NT2/D1 (cell line): ENCODE data around the gene BCL10.

Source experiments
- DNase-seq: peaks from one replicate; pipeline ENCODE4 v3.0.0-alpha.2; 2011; ENCODE audit warnings: low read depth, low spot score
- H3K27me3 ChIP-seq: 2 replicates; pipeline ENCODE4 v1.6.0; 2011; ENCODE audit warnings: mild to moderate bottlenecking; ENCODE audit not compliant: insufficient read length, insufficient read depth
- H3K36me3 ChIP-seq: 2 replicates; pipeline ENCODE4 v1.6.1; 2011; ENCODE audit warnings: mild to moderate bottlenecking, low read length, mixed read lengths; ENCODE audit not compliant: insufficient read depth, insufficient read length
- H3K4me1 ChIP-seq: 2 replicates; pipeline ENCODE4 v1.5.1; 2011; ENCODE audit not compliant: insufficient read depth, insufficient read length
- H3K4me3 ChIP-seq: 2 replicates; pipeline ENCODE4 v1.5.1; 2011; ENCODE audit warnings: low read depth; ENCODE audit not compliant: insufficient read length
- H3K9ac ChIP-seq: 2 replicates; pipeline ENCODE4 v1.6.0; 2011; ENCODE audit warnings: low read depth; ENCODE audit not compliant: insufficient read length
- H3K9me3 ChIP-seq: 2 replicates; pipeline ENCODE4 v1.5.1; 2011; ENCODE audit warnings: mild to moderate bottlenecking, low read length; ENCODE audit not compliant: insufficient read depth
- SUZ12 ChIP-seq: IDR thresholded peaks from 2 replicates; pipeline ENCODE4 v1.6.1; 2011; ENCODE audit not compliant: insufficient read length, insufficient read depth; ENCODE audit errors: extremely low read depth
- YY1 ChIP-seq: IDR thresholded peaks from 2 replicates; pipeline ENCODE4 v1.6.1; 2011; ENCODE audit not compliant: insufficient read length, insufficient read depth
- ZNF274 ChIP-seq: IDR thresholded peaks from 2 replicates; pipeline ENCODE4 v1.6.1; 2011; ENCODE audit warnings: mild to moderate bottlenecking, low read depth, low read length

The BCL10 gene

DNA sequence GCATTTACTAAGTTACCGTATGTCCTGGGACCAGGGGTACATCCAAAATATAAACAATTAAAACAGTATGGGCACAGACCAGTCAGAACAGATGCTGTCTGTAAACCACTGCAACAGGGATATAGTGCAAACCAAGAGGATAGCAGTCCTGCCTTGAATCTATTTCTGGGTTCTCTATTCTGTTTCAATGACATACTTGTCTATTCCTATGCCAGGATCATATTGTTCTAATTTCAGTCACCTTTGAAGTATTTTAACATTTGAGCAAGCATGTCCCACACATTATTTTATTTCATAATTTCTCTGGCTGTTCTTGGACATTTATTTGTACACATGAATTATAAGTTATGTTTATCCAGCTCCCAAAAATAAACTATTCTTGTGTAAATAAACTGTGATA, 47.5 kb downstream of the BCL10 start:
- Histone ChIP-seq H3K27me3 (no peaks in the 10 kb centered on the region), H3K9me3 (no peaks in the 10 kb centered on the region)
- no peak for DNase-seq

DNA sequence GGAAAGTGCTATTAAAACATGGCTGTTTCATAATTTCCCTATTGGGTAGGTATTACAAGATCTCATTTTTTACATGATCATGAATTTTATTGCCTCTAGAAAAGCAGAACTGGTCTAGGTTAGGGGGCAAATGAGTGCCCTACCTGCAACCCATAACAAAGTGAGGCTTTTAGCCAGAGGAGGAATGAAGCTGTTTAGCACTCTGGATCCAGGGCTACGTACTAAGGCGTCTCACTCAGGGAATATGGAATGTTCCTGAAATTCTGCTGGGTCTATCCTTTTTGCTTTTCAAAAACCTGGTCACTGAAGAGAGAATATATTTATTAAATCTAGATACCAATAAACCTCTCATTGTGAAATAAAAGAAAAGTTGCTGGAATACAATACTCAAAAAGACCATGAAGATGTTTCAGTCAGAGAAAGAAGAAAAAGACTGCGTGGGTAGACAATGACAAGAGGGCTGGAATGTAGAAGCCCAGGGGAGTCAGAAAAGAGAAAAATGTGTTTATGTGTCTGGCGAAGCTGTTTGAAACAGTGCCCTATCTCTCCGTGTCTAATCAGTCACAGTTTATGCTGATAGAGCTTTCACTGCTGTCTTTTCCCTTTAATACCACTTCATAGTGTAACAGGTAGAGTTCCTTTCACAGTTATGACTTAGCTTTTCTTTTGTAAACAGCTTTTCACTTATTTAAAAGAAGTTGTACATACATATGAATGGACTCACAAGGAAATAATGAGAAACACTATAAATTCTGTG, 50.6 kb downstream of the BCL10 start:
- Histone ChIP-seq H3K36me3 (no peaks in the 10 kb centered on the region), H3K27me3 (no peaks in the 10 kb centered on the region), H3K4me3 (no peak overlapping the region), H3K9me3 (no peaks in the 10 kb centered on the region), H3K9ac (no peak overlapping the region), H3K4me1 (no peaks in the 10 kb centered on the region)
- no peak for DNase-seq
- no peak for TF ChIP-seq SUZ12

More for the DNA sequence above, 47.5 kb downstream of the BCL10 start:
- no peaks in the 10 kb centered on the region for H3K4me1 ChIP-seq
- TF ChIP-seq YY1 (no peak), ZNF274 (no peak), SUZ12 (no peak)
- H3K4me3 ChIP-seq = no peak overlapping the region
- H3K9ac ChIP-seq = no peak overlapping the region
- H3K36me3 ChIP-seq = no peaks in the 10 kb centered on the region

DNA sequence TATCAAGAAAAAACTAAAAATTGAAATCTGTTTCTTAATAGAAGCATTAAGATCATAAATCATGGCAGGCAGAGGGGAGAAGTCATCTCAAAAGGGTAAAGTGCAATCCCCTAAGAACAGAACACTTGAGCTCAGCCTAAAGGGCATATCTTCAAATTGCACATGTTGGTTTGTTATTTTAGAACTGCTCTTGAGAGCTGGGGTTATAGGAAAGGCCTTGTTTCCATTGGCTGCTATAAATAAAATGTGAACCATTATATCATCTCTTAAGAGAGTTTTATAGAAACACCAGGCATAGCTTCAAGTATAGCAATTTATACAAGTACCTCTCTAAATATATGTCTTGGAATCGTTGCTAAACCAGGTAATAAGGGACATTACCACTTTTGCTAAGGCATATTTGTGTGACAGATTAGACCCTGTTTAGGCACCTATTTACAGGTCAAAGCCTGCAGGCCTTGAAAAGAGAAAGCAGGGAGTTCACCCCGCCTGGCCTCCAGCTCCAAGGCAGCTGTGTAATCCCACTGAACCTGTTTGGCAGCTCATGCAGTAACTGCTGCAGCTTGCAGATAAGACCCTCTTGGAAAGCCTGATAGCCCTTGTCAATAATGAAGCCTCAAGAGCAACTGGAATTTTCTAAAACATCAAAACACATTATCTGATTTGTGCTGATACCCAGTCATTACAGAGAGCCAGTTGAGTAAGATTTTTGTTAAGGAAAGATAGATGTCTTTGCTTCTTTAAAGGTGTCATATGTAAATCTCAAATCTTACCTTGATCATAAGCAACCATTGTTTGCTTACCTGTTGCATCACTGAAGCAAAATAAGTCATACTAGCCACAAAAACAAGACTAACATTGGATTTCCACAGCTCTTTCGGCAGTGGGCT, 51.5 kb downstream of the BCL10 start:
- Histone ChIP-seq H3K4me1 (no peaks in the 10 kb centered on the region), H3K4me3 (no peak overlapping the region), H3K9me3 (no peaks in the 10 kb centered on the region), H3K36me3 (no peaks in the 10 kb centered on the region), H3K9ac (no peak overlapping the region), H3K27me3 (no peaks in the 10 kb centered on the region)
- DNase-seq = no peak
- TF ChIP-seq ZNF274 (no peak), SUZ12 (no peak), YY1 (no peak)

DNA sequence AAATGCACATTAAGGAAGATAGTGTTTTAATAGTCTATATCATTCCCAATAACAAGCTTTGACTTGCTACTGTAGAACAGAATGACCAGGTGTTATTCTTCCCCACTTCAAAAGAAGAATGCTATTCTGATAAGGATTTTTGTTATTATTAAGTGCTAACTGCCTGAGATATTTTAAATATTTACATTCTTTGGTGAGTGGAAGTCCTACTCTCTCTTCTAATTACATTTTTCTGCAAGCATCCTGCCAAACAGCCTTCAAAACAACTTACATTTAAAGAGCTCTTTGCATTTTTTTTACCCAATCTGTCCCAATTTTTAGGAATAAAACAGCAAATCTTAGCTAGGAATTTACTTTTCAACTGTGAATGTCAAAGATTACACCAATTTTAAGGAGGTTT, 52.1 kb downstream of the BCL10 start:
- DNase-seq = no peak
- H3K9ac ChIP-seq = no peak overlapping the region
- H3K4me3 ChIP-seq = no peak overlapping the region
- H3K36me3 ChIP-seq = no peaks in the 10 kb centered on the region
- no peaks in the 10 kb centered on the region for H3K9me3 ChIP-seq
- no peaks in the 10 kb centered on the region for H3K27me3 ChIP-seq
- no peaks in the 10 kb centered on the region for H3K4me1 ChIP-seq
- TF ChIP-seq YY1 (no peak), ZNF274 (no peak), SUZ12 (no peak)

DNA sequence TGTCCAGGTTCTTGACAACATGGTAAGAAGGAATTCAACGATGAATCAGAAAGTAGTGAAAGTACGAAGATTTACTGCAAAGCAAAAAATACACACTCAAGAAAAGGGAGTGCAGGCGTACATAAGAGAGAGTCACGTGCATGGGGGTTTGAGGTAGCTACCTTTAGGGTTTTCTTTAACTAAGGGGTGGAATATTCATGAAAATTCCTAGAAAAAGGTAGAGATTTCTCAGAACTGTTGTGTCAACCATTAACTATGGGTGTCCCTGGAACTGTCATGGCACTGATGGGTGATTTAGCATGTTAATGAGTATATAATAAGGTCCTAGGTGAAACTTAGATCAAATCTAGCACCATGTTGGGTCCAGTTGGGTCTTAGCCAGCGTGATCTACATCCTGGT, 53.1 kb downstream of the BCL10 start:
- Histone ChIP-seq H3K4me1 (no peaks in the 10 kb centered on the region), H3K4me3 (no peak overlapping the region), H3K36me3 (no peaks in the 10 kb centered on the region), H3K9ac (no peak overlapping the region), H3K9me3 (no peaks in the 10 kb centered on the region), H3K27me3 (no peaks in the 10 kb centered on the region)
- TF ChIP-seq YY1 (no peak), SUZ12 (no peak), ZNF274 (no peak)
- DNase-seq = no peak

DNA sequence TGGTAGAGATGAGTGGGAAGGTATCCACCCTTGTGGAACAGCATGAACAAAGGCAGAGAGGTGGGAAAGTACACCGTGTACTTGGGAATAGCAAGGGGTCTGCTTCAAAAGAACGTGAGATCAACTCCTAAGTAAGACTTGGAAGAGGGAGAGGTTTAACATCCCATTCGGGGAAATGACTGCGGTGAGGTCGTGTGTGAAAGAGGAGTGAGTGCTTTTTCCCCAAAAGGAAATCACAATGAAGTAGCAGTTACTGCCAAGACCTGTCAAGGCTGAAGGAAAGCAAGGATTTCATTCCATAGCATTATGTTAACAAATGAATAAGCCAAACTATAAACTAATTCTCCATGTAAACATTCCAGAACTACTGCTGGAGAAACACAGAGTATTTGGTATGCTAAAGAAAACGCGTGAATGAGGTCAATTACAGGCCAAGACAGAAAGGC, 55.7 kb downstream of the BCL10 start:
- TF ChIP-seq ZNF274 = no peak
- no peak for TF ChIP-seq YY1
- no peak for TF ChIP-seq SUZ12
- H3K9ac ChIP-seq = no peak overlapping the region
- no peak for DNase-seq
- no peaks in the 10 kb centered on the region for H3K36me3 ChIP-seq
- no peaks in the 10 kb centered on the region for H3K4me1 ChIP-seq
- no peaks in the 10 kb centered on the region for H3K9me3 ChIP-seq
- no peaks in the 10 kb centered on the region for H3K27me3 ChIP-seq
- H3K4me3 ChIP-seq = no peak overlapping the region
